ENCODE data around the gene KLHDC7B. TPM values are rescaled to one million over a fixed set of nuclear protein-coding genes. Genes with fewer than 3 reads are reported as not detected.

Gene KLHDC7B
- total RNA-seq, 1 experiment from 2014 or later: not detected

DNA sequence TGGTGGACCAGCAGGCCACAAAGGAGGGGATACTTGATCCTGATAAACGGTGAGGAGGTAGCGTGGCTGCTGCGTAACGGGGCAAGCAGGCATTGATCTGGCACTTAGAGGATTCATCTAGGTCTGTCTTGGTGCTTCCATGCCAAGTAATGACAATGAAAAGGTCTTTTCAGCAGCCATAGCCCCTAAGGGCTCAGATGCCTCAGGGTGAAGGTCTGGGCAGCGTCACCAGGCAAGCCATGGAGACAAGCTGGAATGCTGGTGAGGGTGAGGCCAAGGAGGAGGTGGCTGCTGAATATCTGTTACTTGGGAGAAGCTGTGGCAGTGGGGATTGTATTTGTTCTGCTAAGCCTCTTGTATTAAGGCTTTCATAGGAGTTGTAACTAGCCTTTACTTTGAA is 41.7 kb downstream of the KLHDC7B start:
- TF ChIP-seq, protein P1, sequence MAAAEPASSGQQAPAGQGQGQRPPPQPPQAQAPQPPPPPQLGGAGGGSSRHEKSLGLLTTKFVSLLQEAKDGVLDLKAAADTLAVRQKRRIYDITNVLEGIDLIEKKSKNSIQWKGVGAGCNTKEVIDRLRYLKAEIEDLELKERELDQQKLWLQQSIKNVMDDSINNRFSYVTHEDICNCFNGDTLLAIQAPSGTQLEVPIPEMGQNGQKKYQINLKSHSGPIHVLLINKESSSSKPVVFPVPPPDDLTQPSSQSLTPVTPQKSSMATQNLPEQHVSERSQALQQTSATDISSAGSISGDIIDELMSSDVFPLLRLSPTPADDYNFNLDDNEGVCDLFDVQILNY (CRISPR knock-in tag; IDR thresholded peaks at IDR 0.05): no peak
- TF ChIP-seq JUN (CRISPR knock-in tag; IDR thresholded peaks at IDR 0.05) (no peak), RORB (CRISPR knock-in tag; IDR thresholded peaks at IDR 0.05) (no peak)
- TF ChIP-seq, protein P2, sequence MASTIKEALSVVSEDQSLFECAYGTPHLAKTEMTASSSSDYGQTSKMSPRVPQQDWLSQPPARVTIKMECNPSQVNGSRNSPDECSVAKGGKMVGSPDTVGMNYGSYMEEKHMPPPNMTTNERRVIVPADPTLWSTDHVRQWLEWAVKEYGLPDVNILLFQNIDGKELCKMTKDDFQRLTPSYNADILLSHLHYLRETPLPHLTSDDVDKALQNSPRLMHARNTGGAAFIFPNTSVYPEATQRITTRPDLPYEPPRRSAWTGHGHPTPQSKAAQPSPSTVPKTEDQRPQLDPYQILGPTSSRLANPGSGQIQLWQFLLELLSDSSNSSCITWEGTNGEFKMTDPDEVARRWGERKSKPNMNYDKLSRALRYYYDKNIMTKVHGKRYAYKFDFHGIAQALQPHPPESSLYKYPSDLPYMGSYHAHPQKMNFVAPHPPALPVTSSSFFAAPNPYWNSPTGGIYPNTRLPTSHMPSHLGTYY (CRISPR knock-in tag; IDR thresholded peaks at IDR 0.05): no peak
- no peak for DNase-seq (ENCODE audit: low spot score)
- ChIA-PET POLR2A (no interaction called here), CTCF (interaction anchor here (1.1 to 2.7 kb wide), 2 partner anchors 17 to 62 kb away, joined by 3 to 9 read pairs; partner anchors contain the start of gene SCO2)
- no peak overlapping the region for H3K4me3 Mint-ChIP-seq
- H3K27me3 Mint-ChIP-seq (ENCODE audit: low read depth): peaks cover 36% of the 10 kb centered on the region
- H3K36me3 Mint-ChIP-seq: no peaks in the 10 kb centered on the region
- H3K4me1 Mint-ChIP-seq: peaks cover 6% of the 10 kb centered on the region
- H3K27ac Mint-ChIP-seq: no peak overlapping the region
- ATAC-seq: no peak
- H3K9me3 Mint-ChIP-seq: no peaks in the 10 kb centered on the region

DNA sequence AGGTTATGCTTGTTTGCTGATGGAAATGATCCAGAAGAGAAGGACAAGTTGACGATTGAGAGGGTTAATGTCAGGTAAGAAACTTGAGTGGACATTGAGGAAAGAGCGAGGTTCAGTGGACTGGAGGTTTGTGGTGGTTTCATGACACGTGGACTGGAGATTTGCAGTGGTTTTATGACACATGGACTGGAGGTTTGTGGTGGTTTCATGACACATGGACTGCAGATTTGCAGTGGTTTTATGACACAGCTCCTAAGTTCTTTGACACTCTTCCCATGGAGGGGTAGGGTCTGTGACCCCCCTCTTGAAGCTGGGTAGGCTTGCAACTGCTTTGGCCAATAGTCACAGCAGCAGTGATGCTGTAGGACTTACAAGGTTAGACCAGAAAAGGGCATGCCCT is 49.5 kb downstream of the KLHDC7B start:
- H3K27ac Mint-ChIP-seq: no peak overlapping the region
- no peaks in the 10 kb centered on the region for H3K36me3 Mint-ChIP-seq
- H3K4me3 Mint-ChIP-seq: no peak overlapping the region
- H3K4me1 Mint-ChIP-seq: peaks cover 3% of the 10 kb centered on the region; the same call in 1 of the 2 replicates
- ATAC-seq: no peak
- H3K27me3 Mint-ChIP-seq (ENCODE audit: low read depth): peaks cover 57% of the 10 kb centered on the region
- no peaks in the 10 kb centered on the region for H3K9me3 Mint-ChIP-seq
- no peak for DNase-seq (ENCODE audit: low spot score)
- POLR2A ChIA-PET: no interaction called here
- TF ChIP-seq, protein P3, sequence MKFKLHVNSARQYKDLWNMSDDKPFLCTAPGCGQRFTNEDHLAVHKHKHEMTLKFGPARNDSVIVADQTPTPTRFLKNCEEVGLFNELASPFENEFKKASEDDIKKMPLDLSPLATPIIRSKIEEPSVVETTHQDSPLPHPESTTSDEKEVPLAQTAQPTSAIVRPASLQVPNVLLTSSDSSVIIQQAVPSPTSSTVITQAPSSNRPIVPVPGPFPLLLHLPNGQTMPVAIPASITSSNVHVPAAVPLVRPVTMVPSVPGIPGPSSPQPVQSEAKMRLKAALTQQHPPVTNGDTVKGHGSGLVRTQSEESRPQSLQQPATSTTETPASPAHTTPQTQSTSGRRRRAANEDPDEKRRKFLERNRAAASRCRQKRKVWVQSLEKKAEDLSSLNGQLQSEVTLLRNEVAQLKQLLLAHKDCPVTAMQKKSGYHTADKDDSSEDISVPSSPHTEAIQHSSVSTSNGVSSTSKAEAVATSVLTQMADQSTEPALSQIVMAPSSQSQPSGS (CRISPR knock-in tag; IDR thresholded peaks at IDR 0.05; ENCODE audit: borderline replicate concordance, low read depth): no peak
- CTCF ChIA-PET: no interaction called here

DNA sequence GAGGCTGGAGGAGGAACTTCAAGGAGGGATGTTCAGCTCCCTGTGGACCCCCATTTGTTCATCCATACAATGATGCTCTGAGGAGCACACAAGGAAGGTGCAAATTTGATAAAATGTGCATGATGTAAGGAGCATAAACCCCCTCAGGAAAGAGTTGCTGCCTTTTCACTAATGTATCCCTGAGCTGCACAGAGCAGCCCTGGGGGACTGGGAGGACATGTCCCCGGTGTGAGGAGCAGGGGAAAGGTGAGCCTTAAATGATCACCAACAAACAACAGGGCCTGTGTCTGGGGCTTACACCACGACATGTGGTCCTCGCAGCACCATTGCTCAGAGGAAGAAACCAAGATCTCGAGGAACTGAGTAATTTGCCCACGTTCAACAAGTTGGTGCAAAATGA is 51.4 kb downstream of the KLHDC7B start:
- DNase-seq (ENCODE audit: low spot score): no peak
- H3K27ac Mint-ChIP-seq: no peak overlapping the region
- ChIA-PET POLR2A (no interaction called here), CTCF (interaction anchor here (0.6 kb wide), 1 partner anchor 102 kb away, joined by 3 read pairs; no protein-coding TSS in a partner anchor)
- no peaks in the 10 kb centered on the region for H3K9me3 Mint-ChIP-seq
- peaks cover 57% of the 10 kb centered on the region for H3K27me3 Mint-ChIP-seq (ENCODE audit: low read depth)
- H3K36me3 Mint-ChIP-seq: no peaks in the 10 kb centered on the region
- H3K4me1 Mint-ChIP-seq: peaks cover 10% of the 10 kb centered on the region; the same call in 1 of the 2 replicates
- ATAC-seq: no peak
- TF ChIP-seq, protein P4, sequence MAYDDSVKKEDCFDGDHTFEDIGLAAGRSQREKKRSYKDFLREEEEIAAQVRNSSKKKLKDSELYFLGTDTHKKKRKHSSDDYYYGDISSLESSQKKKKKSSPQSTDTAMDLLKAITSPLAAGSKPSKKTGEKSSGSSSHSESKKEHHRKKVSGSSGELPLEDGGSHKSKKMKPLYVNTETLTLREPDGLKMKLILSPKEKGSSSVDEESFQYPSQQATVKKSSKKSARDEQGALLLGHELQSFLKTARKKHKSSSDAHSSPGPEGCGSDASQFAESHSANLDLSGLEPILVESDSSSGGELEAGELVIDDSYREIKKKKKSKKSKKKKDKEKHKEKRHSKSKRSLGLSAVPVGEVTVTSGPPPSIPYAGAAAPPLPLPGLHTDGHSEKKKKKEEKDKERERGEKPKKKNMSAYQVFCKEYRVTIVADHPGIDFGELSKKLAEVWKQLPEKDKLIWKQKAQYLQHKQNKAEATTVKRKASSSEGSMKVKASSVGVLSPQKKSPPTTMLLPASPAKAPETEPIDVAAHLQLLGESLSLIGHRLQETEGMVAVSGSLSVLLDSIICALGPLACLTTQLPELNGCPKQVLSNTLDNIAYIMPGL (CRISPR knock-in tag; IDR thresholded peaks at IDR 0.05): no peak
- TF ChIP-seq GRHL2 (CRISPR knock-in tag; IDR thresholded peaks at IDR 0.05; ENCODE audit: insufficient replicate concordance, severe bottlenecking) (no peak), SOX15 (CRISPR knock-in tag; IDR thresholded peaks at IDR 0.05) (no peak), ZNF121 (CRISPR knock-in tag; IDR thresholded peaks at IDR 0.05) (no peak)
- TF ChIP-seq, protein P3 (CRISPR knock-in tag; IDR thresholded peaks at IDR 0.05; ENCODE audit: borderline replicate concordance, low read depth): no peak
- TF ChIP-seq, protein P5, sequence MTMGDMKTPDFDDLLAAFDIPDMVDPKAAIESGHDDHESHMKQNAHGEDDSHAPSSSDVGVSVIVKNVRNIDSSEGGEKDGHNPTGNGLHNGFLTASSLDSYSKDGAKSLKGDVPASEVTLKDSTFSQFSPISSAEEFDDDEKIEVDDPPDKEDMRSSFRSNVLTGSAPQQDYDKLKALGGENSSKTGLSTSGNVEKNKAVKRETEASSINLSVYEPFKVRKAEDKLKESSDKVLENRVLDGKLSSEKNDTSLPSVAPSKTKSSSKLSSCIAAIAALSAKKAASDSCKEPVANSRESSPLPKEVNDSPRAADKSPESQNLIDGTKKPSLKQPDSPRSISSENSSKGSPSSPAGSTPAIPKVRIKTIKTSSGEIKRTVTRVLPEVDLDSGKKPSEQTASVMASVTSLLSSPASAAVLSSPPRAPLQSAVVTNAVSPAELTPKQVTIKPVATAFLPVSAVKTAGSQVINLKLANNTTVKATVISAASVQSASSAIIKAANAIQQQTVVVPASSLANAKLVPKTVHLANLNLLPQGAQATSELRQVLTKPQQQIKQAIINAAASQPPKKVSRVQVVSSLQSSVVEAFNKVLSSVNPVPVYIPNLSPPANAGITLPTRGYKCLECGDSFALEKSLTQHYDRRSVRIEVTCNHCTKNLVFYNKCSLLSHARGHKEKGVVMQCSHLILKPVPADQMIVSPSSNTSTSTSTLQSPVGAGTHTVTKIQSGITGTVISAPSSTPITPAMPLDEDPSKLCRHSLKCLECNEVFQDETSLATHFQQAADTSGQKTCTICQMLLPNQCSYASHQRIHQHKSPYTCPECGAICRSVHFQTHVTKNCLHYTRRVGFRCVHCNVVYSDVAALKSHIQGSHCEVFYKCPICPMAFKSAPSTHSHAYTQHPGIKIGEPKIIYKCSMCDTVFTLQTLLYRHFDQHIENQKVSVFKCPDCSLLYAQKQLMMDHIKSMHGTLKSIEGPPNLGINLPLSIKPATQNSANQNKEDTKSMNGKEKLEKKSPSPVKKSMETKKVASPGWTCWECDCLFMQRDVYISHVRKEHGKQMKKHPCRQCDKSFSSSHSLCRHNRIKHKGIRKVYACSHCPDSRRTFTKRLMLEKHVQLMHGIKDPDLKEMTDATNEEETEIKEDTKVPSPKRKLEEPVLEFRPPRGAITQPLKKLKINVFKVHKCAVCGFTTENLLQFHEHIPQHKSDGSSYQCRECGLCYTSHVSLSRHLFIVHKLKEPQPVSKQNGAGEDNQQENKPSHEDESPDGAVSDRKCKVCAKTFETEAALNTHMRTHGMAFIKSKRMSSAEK (CRISPR knock-in tag; IDR thresholded peaks at IDR 0.05; ENCODE audit: borderline replicate concordance): no peak
- TF ChIP-seq, protein P6, sequence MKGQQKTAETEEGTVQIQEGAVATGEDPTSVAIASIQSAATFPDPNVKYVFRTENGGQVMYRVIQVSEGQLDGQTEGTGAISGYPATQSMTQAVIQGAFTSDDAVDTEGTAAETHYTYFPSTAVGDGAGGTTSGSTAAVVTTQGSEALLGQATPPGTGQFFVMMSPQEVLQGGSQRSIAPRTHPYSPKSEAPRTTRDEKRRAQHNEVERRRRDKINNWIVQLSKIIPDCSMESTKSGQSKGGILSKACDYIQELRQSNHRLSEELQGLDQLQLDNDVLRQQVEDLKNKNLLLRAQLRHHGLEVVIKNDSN (CRISPR knock-in tag; IDR thresholded peaks at IDR 0.05): no peak
- no peak overlapping the region for H3K4me3 Mint-ChIP-seq
